ENCODE measurements around the gene ZBED1.

ZBED1 gene

GRCh38 chrX:2497961-2498780 is 2.6 kb downstream of the ZBED1 start:
- TF ChIP-seq TAF1 (IDR thresholded peaks at IDR 0.05; ENCODE audit: borderline replicate concordance, insufficient read depth, low read length) (no peak), POLR2AphosphoS5 (IDR thresholded peaks at IDR 0.05; ENCODE audit: low read depth, low read length) (no peak), REST (IDR thresholded peaks at IDR 0.05; ENCODE audit: insufficient read depth in 1 of 2, low read depth in 2 of 2, low read length in 2 of 2) (no peak), FOXP2 (optimal IDR thresholded peaks at IDR 0.05; ENCODE audit: borderline replicate concordance, extremely low read depth, extremely low read length, insufficient read depth) (no peak), SIN3A (IDR thresholded peaks at IDR 0.05; ENCODE audit: borderline replicate concordance, insufficient read depth, low read length) (no peak)

- TF ChIP-seq POLR2AphosphoS5 (IDR thresholded peaks at IDR 0.05; ENCODE audit: low read depth, low read length) (no peak), TAF1 (IDR thresholded peaks at IDR 0.05; ENCODE audit: borderline replicate concordance, insufficient read depth, low read length) (no peak), FOXP2 (optimal IDR thresholded peaks at IDR 0.05; ENCODE audit: borderline replicate concordance, extremely low read depth, extremely low read length, insufficient read depth) (no peak), SIN3A (IDR thresholded peaks at IDR 0.05; ENCODE audit: borderline replicate concordance, insufficient read depth, low read length) (no peak), REST (IDR thresholded peaks at IDR 0.05; ENCODE audit: insufficient read depth in 1 of 2, low read depth in 2 of 2, low read length in 2 of 2) (no peak)
These were observed 5.2 kb downstream of the ZBED1 start for GRCh38 chrX:2495595-2495994.

- no peak for TF ChIP-seq REST (IDR thresholded peaks at IDR 0.05; ENCODE audit: insufficient read depth in 1 of 2, low read depth in 2 of 2, low read length in 2 of 2)
- TF ChIP-seq FOXP2 (optimal IDR thresholded peaks at IDR 0.05; ENCODE audit: borderline replicate concordance, extremely low read depth, extremely low read length, insufficient read depth) = no peak
- TF ChIP-seq POLR2AphosphoS5 (IDR thresholded peaks at IDR 0.05; ENCODE audit: low read depth, low read length) = no peak
These were observed 8.1 kb downstream of the ZBED1 start for GRCh38 chrX:2492531-2493218.

GRCh38 chrX:2490634-2491033 is 10.1 kb downstream of the ZBED1 start:
- TF ChIP-seq TAF1 (IDR thresholded peaks at IDR 0.05; ENCODE audit: borderline replicate concordance, insufficient read depth, low read length) (no peak), REST (IDR thresholded peaks at IDR 0.05; ENCODE audit: insufficient read depth in 1 of 2, low read depth in 2 of 2, low read length in 2 of 2) (no peak), FOXP2 (optimal IDR thresholded peaks at IDR 0.05; ENCODE audit: borderline replicate concordance, extremely low read depth, extremely low read length, insufficient read depth) (no peak), POLR2AphosphoS5 (IDR thresholded peaks at IDR 0.05; ENCODE audit: low read depth, low read length) (no peak), SIN3A (IDR thresholded peaks at IDR 0.05; ENCODE audit: borderline replicate concordance, insufficient read depth, low read length) (no peak)
